GM13976 (cell line): ENCODE data around the gene VGF.

Experiments used
- DNase-seq: peaks from one replicate; pipeline ENCODE4 v3.0.0; 2012; ENCODE audit warnings: low spot score
- in situ Hi-C: fragments of 300-500 bp; cut with MboI; formaldehyde crosslinking; loops from one replicate; pipeline ENCODE4 v1.12.0; 2022; ENCODE audit warnings: low sequenced_read_pairs, mixed read lengths, inconsistent platforms; ENCODE audit not compliant: unreplicated experiment
- TF ChIP-seq, protein P1 (sequence below): IDR thresholded peaks from 2 replicates; pipeline ENCODE4 v1.5.1; 2012; ENCODE audit warnings: borderline replicate concordance, mild to moderate bottlenecking; ENCODE audit not compliant: insufficient read depth; ENCODE audit errors: extremely low read depth, missing control alignments, control extremely low read depth

VGF gene

DNA sequence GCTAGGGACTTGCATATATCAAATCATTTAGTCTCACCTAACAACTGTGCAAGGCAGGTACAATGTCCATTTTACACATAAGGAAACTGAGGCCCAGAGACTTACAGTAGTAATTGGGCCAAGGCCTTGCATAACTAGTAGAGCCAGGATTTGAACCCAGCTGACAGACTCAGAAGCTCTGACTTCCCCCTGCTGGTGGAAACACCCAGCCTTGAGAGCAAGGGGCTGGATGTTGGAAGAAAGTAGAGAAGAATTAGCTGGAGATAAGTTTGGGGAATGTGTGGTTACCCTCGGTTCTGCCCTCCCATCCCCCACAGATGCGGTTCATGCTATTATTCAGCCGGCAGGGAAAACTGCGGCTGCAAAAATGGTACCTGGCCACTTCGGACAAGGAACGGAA lies 9.1 kb downstream of the VGF start:
- in situ Hi-C loops = no loop called here
- TF ChIP-seq, protein P1, sequence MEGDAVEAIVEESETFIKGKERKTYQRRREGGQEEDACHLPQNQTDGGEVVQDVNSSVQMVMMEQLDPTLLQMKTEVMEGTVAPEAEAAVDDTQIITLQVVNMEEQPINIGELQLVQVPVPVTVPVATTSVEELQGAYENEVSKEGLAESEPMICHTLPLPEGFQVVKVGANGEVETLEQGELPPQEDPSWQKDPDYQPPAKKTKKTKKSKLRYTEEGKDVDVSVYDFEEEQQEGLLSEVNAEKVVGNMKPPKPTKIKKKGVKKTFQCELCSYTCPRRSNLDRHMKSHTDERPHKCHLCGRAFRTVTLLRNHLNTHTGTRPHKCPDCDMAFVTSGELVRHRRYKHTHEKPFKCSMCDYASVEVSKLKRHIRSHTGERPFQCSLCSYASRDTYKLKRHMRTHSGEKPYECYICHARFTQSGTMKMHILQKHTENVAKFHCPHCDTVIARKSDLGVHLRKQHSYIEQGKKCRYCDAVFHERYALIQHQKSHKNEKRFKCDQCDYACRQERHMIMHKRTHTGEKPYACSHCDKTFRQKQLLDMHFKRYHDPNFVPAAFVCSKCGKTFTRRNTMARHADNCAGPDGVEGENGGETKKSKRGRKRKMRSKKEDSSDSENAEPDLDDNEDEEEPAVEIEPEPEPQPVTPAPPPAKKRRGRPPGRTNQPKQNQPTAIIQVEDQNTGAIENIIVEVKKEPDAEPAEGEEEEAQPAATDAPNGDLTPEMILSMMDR = no peak
- no peak for DNase-seq

DNA sequence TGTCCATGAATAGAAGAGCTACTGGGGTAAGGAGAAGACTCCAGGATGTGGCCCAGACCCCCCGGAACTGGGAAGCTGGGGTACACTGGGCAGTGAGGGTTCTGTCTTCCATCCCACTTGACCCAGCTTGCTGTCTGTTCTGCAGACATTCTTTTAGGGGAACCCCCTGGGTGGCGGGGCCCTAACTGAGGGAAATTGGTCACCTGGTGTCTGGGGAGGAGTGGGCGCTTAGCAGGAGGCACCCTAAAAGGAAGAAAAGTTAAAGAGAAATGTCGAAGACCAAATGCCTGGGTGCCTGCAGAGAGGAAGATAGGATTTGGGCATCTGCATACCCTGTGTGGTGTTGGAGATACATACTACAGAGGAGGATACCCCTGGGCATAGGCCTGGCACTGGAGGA lies 10.1 kb downstream of the VGF start:
- in situ Hi-C loops = no loop called here
- TF ChIP-seq, protein P1 = no peak
- no peak for DNase-seq

DNA sequence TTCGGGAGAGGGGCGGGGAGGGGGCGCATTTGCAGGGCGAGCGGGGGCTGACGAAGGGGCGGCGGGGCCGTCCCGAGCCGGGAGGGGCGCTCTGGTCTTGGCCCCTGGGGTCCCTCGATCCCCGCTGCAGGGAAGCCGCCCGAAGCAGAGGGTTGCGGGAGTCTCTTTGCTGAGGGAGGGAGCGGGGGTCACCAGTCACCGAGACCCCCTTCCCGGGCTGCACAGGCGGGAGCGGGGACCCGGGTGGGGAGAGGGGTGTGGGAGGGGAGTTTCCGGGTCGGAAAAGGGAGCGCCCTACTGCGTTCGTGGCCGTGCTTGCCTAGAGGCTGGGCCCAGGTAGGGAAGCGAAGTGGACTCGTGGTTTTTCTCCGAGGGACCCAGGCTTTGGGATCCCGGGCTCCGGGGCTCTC lies 10.7 kb downstream of the VGF start:
- in situ Hi-C loops = no loop called here
- no peak for DNase-seq
- TF ChIP-seq, protein P1 = no peak

DNA sequence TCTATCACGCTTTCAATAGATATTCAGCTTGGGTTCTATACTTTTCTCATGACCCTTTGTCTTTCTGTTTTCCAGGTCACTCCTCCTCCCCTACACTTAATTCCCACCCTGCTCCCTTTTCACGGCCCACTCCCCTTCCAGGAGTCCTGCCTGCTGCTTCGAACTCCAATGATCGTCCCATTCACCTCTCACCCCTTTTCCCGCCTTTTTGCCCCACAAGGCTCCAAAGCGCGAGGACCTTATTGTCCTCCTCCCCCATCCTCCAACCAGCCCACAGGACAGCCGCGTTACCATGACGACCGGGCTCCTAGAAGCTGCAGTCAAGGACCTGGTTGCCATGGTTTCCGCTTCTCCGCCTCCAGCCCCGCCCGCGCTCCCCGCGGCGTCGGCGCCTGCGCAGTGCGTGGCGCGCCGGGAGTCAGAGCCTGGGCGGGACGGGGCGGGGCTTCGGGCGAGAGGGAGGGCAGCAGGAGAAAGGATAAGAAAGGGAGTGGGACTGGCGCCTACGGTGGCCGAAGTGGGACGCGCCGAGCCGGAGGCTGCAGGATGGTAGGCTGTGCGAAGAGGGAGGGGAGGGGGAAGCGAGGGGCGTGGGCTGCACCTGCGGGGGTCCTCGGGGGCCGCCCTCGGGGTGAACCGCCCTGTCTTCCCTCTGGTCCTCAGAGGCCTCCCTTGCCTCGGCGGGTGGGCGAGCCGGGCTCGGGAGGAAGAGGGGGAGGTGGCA lies 11.2 kb downstream of the VGF start, which contains the start of gene AP1S1:
AP1S1 (plus strand) TSS at position 508 of the 724 bp plus-strand sequence; CDS start at position 547, 39 bp downstream.
- TF ChIP-seq, protein P1 = no peak
- peak; percentile 99 for DNase-seq
- in situ Hi-C loops = no loop called here

DNA sequence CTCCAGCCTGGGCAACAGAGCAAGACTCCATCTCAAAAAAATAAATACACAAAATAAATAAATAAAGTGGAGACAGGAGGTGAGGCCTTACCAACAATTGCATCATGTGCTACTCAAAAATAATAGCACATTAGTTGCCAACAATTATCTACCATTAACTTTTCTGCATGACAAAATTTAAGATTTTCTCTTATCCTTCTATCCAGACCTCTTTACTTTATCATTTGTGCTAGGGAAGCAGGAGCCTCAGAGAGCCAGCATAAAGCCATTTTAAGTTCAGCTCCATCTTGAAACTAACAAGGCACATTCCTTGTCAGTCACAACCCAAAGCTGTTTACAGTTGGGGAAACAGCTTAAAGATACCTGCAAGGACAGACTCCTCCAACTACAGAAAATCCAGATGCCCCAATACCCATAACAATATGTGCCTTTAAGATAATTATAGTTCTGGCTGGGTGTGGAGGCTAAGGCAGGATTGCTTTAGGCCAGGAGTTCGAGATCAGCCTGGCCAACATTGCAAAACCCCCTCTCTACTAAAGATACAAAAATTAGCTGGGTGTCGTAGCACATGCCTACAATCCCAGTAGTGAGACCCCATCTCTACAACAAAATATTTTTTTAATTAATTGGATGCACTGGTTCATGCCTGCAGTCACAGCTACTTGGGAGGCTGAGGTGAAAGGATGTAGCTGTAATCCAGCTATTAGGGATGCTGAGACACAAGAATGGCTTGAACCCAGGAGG lies 13.3 kb downstream of the VGF start:
- no peak for DNase-seq
- TF ChIP-seq, protein P1 = no peak
- in situ Hi-C loops = no loop called here

DNA sequence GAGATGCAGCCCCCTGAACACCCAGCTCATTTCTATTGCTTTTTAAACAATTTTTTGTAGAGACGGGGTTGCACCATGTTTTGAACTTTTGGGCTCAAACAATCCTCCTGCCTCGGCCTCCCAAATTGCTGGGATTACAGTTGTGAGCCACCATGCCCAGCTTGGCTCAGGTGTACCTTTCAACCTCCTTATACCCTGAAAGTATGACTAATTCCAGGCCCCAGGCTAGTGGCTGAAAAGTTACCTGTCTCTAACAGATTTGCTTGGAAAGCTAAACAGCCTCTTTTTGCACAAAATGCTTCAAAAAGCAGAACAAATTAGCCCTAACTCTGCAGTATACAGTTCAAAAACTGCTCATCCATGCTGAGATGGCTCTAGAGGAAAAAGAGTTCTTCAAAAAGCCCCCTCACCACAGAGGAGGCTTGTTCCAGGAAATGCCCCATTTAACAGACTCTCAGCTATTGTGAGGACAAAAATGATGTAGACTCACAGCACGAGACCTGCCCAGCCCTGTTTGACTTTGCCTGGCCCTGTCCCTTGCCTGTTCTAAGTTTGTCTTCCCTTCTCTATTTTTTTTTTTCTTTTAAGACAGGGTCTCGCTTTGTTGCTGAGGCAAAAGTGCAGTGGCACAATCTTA lies 24.5 kb downstream of the VGF start:
- in situ Hi-C loops = loop anchor here (10.0 kb wide), 1 partner anchor 54 kb away; no protein-coding TSS in a partner anchor
- no peak for DNase-seq
- TF ChIP-seq, protein P1 = no peak
